BE2C (cell line): ENCODE data around the gene NRIP1.

Experiments
- DNase-seq: peaks from one replicate; pipeline ENCODE4 v3.0.0-alpha.2; 2020
- H3K27me3 ChIP-seq: fragments of 250-450 bp; sonication (Bioruptor Pico); 2 replicates; pipeline ENCODE4 v1.5.1; 2020; ENCODE audit warnings: mild to moderate bottlenecking
- H3K36me3 ChIP-seq: fragments of 250-450 bp; sonication (Bioruptor Pico); 2 replicates; pipeline ENCODE4 v1.5.1; 2020; ENCODE audit warnings: mild to moderate bottlenecking
- H3K4me1 ChIP-seq: fragments of 250-450 bp; sonication (Bioruptor Pico); 2 replicates; pipeline ENCODE4 v1.5.1; 2020
- H3K4me3 ChIP-seq: 2 replicates; pipeline ENCODE4 v1.5.1; 2011; ENCODE audit warnings: low read depth, low read length
- H3K9me3 ChIP-seq: fragments of 250-450 bp; sonication (Bioruptor Pico); 2 replicates; pipeline ENCODE4 v1.5.1; 2020
- CTCF ChIP-seq: IDR thresholded peaks from 2 replicates; pipeline ENCODE4 v1.5.1; 2012; ENCODE audit warnings: mild to moderate bottlenecking, low read depth, low read length

Gene NRIP1

GRCh38 chr21:15042531-15042930 lies 22.3 kb downstream of the NRIP1 start:
- H3K9me3 ChIP-seq, result peaks cover under 1% of the 10 kb centered on the region
- H3K27me3 ChIP-seq, result no peaks in the 10 kb centered on the region
- no peaks in the 10 kb centered on the region; the same call in 1 of the 2 replicates for H3K4me1 ChIP-seq
- no peak for TF ChIP-seq CTCF
- DNase-seq, result no peak
- peaks cover 19% of the 10 kb centered on the region for H3K36me3 ChIP-seq
- no peak overlapping the region for H3K4me3 ChIP-seq

GRCh38 chr21:15039607-15040299 lies 25.0 kb downstream of the NRIP1 start:
- Histone ChIP-seq H3K4me3 (no peak overlapping the region), H3K27me3 (no peaks in the 10 kb centered on the region), H3K4me1 (no peaks in the 10 kb centered on the region)

GRCh38 chr21:15037900-15038293 lies 26.9 kb downstream of the NRIP1 start:
- peaks cover 13% of the 10 kb centered on the region for H3K36me3 ChIP-seq
- H3K4me1 ChIP-seq, result no peaks in the 10 kb centered on the region
- no peak for DNase-seq
- TF ChIP-seq CTCF, result no peak
- H3K27me3 ChIP-seq, result no peaks in the 10 kb centered on the region
- no peaks in the 10 kb centered on the region for H3K9me3 ChIP-seq
- no peak overlapping the region for H3K4me3 ChIP-seq

More at GRCh38 chr21:15039607-15040299, 25.0 kb downstream of the NRIP1 start:
- DNase-seq, result no peak
- Histone ChIP-seq H3K9me3 (no peaks in the 10 kb centered on the region), H3K36me3 (peaks cover 14% of the 10 kb centered on the region)
- TF ChIP-seq CTCF, result no peak

GRCh38 chr21:15037095-15037899 lies 27.5 kb downstream of the NRIP1 start:
- Histone ChIP-seq H3K4me1 (no peaks in the 10 kb centered on the region), H3K27me3 (no peaks in the 10 kb centered on the region), H3K4me3 (no peak overlapping the region), H3K9me3 (no peaks in the 10 kb centered on the region), H3K36me3 (peaks cover 7% of the 10 kb centered on the region)
- peak; percentile 15 for TF ChIP-seq CTCF
- no peak for DNase-seq

GRCh38 chr21:15036189-15036588 lies 28.6 kb downstream of the NRIP1 start:
- H3K4me3 ChIP-seq, result no peak overlapping the region
- no peak for DNase-seq
- no peaks in the 10 kb centered on the region for H3K9me3 ChIP-seq
- no peaks in the 10 kb centered on the region for H3K4me1 ChIP-seq
- TF ChIP-seq CTCF, result no peak
- H3K27me3 ChIP-seq, result no peaks in the 10 kb centered on the region
- H3K36me3 ChIP-seq, result peaks cover 4% of the 10 kb centered on the region; the same call in 1 of the 2 replicates
